Type B pancreatic cell (in vitro differentiated cells): ENCODE data around the gene ETF1. TPM values are rescaled to one million over a fixed set of nuclear protein-coding genes. Genes with fewer than 3 reads are reported as not detected.
A peak's percentile ranks its signal among the peaks of the same experiment; 100 is the strongest.

Source experiments
- DNase-seq: peaks from one replicate; pipeline ENCODE4 v3.0.0; 2021; ENCODE audit warnings: mixed read lengths; ENCODE audit not compliant: unreplicated experiment; ENCODE audit errors: extremely low spot score
- H3K27ac Mint-ChIP-seq: 2 replicates; pipeline ENCODE4 v1.8.0; 2021; ENCODE audit warnings: mild to moderate bottlenecking, mixed read lengths
- H3K27me3 Mint-ChIP-seq: 2 replicates; pipeline ENCODE4 v1.8.0; 2021; ENCODE audit warnings: mixed read lengths
- H3K36me3 Mint-ChIP-seq: 2 replicates; pipeline ENCODE4 v1.8.0; 2021; ENCODE audit warnings: mixed read lengths
- H3K4me1 Mint-ChIP-seq: one replicate; pipeline ENCODE4 v1.8.0; 2021; ENCODE audit warnings: mixed read lengths; ENCODE audit not compliant: unreplicated experiment
- H3K4me3 Mint-ChIP-seq: 2 replicates; pipeline ENCODE4 v1.8.0; 2021; ENCODE audit warnings: mild to moderate bottlenecking, mixed read lengths
- H3K9me3 Mint-ChIP-seq: 2 replicates; pipeline ENCODE4 v1.8.0; 2021; ENCODE audit warnings: mixed read lengths
- CTCF ChIP-seq: fragments of 200-600 bp; sonication (generic); conservative IDR thresholded peaks from 2 replicates; pipeline ENCODE4 v1.5.0; 2021; ENCODE audit warnings: antibody characterized with exemption, mild to moderate bottlenecking
- total RNA-seq: library from RNA; stranded (reverse); gene quantifications from 2 replicates; pipeline ENCODE4 v1.2.1, GENCODE V29; 2021; ENCODE audit warnings: low replicate concordance

Gene ETF1
- total RNA-seq, 1 donor from 2014 or later = 80.0 TPM

DNA sequence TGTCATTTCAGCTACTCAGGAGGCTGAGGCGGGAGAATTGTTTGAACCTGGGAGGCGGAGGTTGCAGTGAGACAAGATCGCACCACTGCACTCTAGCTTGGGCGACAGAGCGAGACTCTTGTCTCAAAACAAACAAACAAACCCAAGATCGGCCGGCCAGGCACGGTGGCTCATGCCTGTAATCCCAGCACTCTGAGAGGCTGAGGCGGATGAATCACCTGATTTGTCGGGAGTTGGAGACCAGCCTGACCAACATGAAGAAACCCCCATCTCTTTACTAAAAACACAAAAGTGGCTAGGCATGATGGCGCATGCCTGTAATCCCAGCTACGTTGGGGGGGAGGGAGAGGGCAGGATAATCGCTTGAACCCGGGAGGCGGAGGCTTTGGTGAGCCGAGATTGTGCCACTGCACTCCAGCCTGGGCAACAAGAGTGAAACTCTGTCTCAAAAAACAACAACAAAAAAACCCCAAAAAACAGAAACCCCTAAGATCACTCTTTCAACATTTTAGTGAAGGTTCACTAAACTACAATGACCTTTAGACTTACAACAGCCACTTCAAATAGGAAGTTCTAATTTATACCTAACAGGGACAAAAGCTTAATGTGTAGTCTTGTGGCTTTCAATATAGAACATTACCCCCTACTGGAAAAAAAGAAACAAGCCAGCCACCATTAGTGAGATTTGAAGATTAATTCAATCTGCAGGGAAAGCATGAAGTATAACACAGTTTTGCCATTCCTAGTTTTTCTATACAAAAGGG is 25.2 kb upstream of the ETF1 start:
- Mint-ChIP-seq H3K9me3 (no peaks in the 10 kb centered on the region), H3K27ac (peak overlapping the region; percentile 81), H3K4me1 (peaks cover 12% of the 10 kb centered on the region), H3K36me3 (peaks cover 60% of the 10 kb centered on the region), H3K4me3 (no peak overlapping the region), H3K27me3 (no peaks in the 10 kb centered on the region)
- no peak for DNase-seq
- peak; percentile 39 for TF ChIP-seq CTCF

- Mint-ChIP-seq H3K4me1 (peaks cover 12% of the 10 kb centered on the region), H3K9me3 (no peaks in the 10 kb centered on the region)
- no peak for TF ChIP-seq CTCF
Measured at GRCh38 chr5:138566792-138567191, 23.8 kb upstream of the ETF1 start.

GRCh38 chr5:138565100-138565821 is 22.2 kb upstream of the ETF1 start:
- no peak for TF ChIP-seq CTCF
- Mint-ChIP-seq H3K4me1 (peaks cover 12% of the 10 kb centered on the region), H3K27ac (no peak overlapping the region), H3K4me3 (no peak overlapping the region), H3K9me3 (no peaks in the 10 kb centered on the region), H3K27me3 (no peaks in the 10 kb centered on the region), H3K36me3 (peaks cover 59% of the 10 kb centered on the region)
- DNase-seq = no peak

More at GRCh38 chr5:138566792-138567191, 23.8 kb upstream of the ETF1 start:
- peaks cover 56% of the 10 kb centered on the region for H3K36me3 Mint-ChIP-seq
- DNase-seq = no peak
- H3K27me3 Mint-ChIP-seq = no peaks in the 10 kb centered on the region
- H3K4me3 Mint-ChIP-seq = no peak overlapping the region
- peak overlapping the region; percentile 81 for H3K27ac Mint-ChIP-seq

- Mint-ChIP-seq H3K27me3 (peaks cover 2% of the 10 kb centered on the region), H3K4me3 (no peak overlapping the region), H3K4me1 (peaks cover 20% of the 10 kb centered on the region), H3K27ac (no peak overlapping the region), H3K36me3 (peaks cover 64% of the 10 kb centered on the region), H3K9me3 (no peaks in the 10 kb centered on the region)
- TF ChIP-seq CTCF = no peak
- no peak for DNase-seq
Measured at GRCh38 chr5:138564242-138564641, 21.2 kb upstream of the ETF1 start.

- H3K27ac Mint-ChIP-seq = peak overlapping the region; percentile 8
- no peaks in the 10 kb centered on the region for H3K9me3 Mint-ChIP-seq
Measured at GRCh38 chr5:138563340-138564118, 20.5 kb upstream of the ETF1 start.

More at GRCh38 chr5:138563340-138564118, 20.5 kb upstream of the ETF1 start:
- Mint-ChIP-seq H3K36me3 (peaks cover 64% of the 10 kb centered on the region), H3K4me3 (no peak overlapping the region), H3K27me3 (peaks cover 2% of the 10 kb centered on the region), H3K4me1 (peaks cover 14% of the 10 kb centered on the region)
- TF ChIP-seq CTCF = no peak
- DNase-seq = no peak
